Lower lobe of right lung (tissue), 2 donors: ENCODE results near the gene GPR179. TPM values are rescaled to one million over a fixed set of nuclear protein-coding genes. Genes with fewer than 3 reads are reported as not detected.
A peak's percentile ranks its signal among the peaks of the same experiment; 100 is the strongest.

Experiments used
- ATAC-seq, 2 donors: fragments of 200-7000 bp; cut with Tn5 transposase; one replicate each; pipeline ENCODE4 v1.9.1; 2020 to 2022; ENCODE audit warnings: mild to moderate bottlenecking in 2 of 2, moderate library complexity in 2 of 2
- DNase-seq: peaks from one replicate; pipeline ENCODE4 v3.0.0-alpha.2; 2020
- H3K27ac ChIP-seq: fragments of 200-600 bp; one replicate; pipeline ENCODE4 v1.8.0; 2022
- H3K27me3 ChIP-seq: fragments of 200-600 bp; one replicate; pipeline ENCODE4 v1.8.0; 2022; ENCODE audit warnings: low read depth
- H3K36me3 ChIP-seq: fragments of 200-600 bp; one replicate; pipeline ENCODE4 v1.8.0; 2022; ENCODE audit warnings: mild to moderate bottlenecking
- H3K4me1 ChIP-seq: fragments of 200-600 bp; one replicate; pipeline ENCODE4 v1.8.0; 2022
- H3K4me3 ChIP-seq: fragments of 200-600 bp; one replicate; pipeline ENCODE4 v1.8.0; 2022; ENCODE audit warnings: mild to moderate bottlenecking
- H3K9me3 ChIP-seq: fragments of 200-600 bp; one replicate; pipeline ENCODE4 v1.8.0; 2022
- intact Hi-C: fragments of 100-400 bp; cut with DNase I; formaldehyde crosslinking; loops from one replicate; pipeline ENCODE4 v1.11.0; 2022
- total RNA-seq: library from RNA; stranded (reverse); fragmentation: NEBNext Ultra II Directional; extraction: Animal tissue kit (Norgen Biotek cat#: 25700); gene quantifications from one replicate; pipeline ENCODE4 v1.2.1, GENCODE V29; 2021
- TF ChIP-seq, protein P1 (sequence below): fragments of 200-600 bp; IDR thresholded peaks from one replicate; pipeline ENCODE4 v1.8.0; 2022; ENCODE audit warnings: antibody characterized with exemption, mild to moderate bottlenecking
- donor health status: DM: no; HTN: yes; CAD: no; lungs with severe emphysema.

Gene GPR179
- total RNA-seq, 1 donor from 2014 or later: 0.15 TPM

GRCh38 chr17:38363016-38363415 lies 19.3 kb upstream of the GPR179 start:
- intact Hi-C loops: no loop called here
- Histone ChIP-seq H3K4me3 (no peak overlapping the region), H3K9me3 (no peaks in the 10 kb centered on the region), H3K27ac (no peak overlapping the region), H3K4me1 (peaks cover 10% of the 10 kb centered on the region), H3K36me3 (peaks cover 49% of the 10 kb centered on the region), H3K27me3 (no peaks in the 10 kb centered on the region)
- TF ChIP-seq, protein P1, sequence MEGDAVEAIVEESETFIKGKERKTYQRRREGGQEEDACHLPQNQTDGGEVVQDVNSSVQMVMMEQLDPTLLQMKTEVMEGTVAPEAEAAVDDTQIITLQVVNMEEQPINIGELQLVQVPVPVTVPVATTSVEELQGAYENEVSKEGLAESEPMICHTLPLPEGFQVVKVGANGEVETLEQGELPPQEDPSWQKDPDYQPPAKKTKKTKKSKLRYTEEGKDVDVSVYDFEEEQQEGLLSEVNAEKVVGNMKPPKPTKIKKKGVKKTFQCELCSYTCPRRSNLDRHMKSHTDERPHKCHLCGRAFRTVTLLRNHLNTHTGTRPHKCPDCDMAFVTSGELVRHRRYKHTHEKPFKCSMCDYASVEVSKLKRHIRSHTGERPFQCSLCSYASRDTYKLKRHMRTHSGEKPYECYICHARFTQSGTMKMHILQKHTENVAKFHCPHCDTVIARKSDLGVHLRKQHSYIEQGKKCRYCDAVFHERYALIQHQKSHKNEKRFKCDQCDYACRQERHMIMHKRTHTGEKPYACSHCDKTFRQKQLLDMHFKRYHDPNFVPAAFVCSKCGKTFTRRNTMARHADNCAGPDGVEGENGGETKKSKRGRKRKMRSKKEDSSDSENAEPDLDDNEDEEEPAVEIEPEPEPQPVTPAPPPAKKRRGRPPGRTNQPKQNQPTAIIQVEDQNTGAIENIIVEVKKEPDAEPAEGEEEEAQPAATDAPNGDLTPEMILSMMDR: no peak
- ATAC-seq (peak; percentile 61 to 70), DNase-seq (no peak)

- intact Hi-C loops: no loop called here
- Histone ChIP-seq H3K9me3 (no peaks in the 10 kb centered on the region), H3K27me3 (no peaks in the 10 kb centered on the region), H3K4me3 (no peak overlapping the region), H3K36me3 (peaks cover 39% of the 10 kb centered on the region), H3K4me1 (peaks cover 10% of the 10 kb centered on the region), H3K27ac (no peak overlapping the region)
- no peak for DNase-seq
- TF ChIP-seq, protein P1: no peak
- peak in 1 of 2 donors; percentile 31 for ATAC-seq
Measured at GRCh38 chr17:38361694-38362465, 18.1 kb upstream of the GPR179 start.

DNA sequence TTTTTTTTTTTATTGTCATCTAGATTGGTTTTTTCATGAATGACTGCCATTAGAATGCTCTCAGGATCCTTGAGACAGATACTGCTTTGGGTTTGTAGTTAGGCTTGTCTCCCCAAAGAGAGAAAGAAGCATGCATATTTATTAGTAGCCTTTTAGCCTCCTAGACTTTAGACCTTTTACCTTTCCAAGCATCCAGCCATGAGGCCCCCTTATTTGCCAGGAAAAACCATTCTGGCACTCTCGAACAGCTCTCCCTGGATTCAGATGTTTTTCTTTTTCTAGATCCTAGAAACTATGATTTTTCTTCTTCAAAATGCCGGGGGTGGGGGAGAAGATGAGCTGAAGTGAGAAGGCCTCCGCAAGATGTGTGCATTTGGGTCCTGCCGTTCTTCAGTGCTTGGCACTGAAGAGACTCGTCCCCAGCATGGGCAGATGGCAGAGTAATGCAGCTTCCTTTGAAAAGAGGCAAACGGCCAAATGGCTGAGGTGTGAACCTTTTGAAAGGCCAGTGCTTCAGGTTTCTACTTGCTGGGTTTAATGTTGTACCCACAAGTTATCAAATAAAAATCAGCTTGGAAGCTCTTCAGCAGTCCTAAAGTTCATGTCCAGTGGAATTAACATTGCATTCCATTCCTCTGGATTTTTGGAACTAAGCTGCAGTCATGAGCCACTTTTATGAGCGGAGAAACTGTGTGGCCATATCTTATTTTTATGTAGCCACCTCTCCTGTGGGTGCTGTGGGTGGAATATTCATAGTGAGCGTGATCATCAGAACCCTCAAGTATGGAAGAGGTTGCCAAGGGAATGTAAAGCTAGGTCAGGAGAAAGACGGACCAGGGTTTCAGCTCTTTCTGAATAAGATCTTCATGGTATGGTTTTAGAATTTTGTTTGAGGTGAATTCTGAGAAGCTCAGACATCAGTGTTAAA lies 15.1 kb upstream of the GPR179 start:
- H3K36me3 ChIP-seq: peaks cover 12% of the 10 kb centered on the region
- no peak overlapping the region for H3K4me3 ChIP-seq
- H3K4me1 ChIP-seq: peaks cover 30% of the 10 kb centered on the region
- DNase-seq (no peak), ATAC-seq (no peak)
- intact Hi-C loops: loop anchor here (10.0 kb wide), 1 partner anchor 46 kb away; no protein-coding TSS in a partner anchor
- no peaks in the 10 kb centered on the region for H3K27me3 ChIP-seq
- TF ChIP-seq, protein P1: no peak
- H3K27ac ChIP-seq: peak overlapping the region; percentile 2
- H3K9me3 ChIP-seq: no peaks in the 10 kb centered on the region

GRCh38 chr17:38357486-38358123 lies 13.8 kb upstream of the GPR179 start:
- H3K36me3 ChIP-seq: no peaks in the 10 kb centered on the region

More at GRCh38 chr17:38357486-38358123, 13.8 kb upstream of the GPR179 start:
- DNase-seq (no peak), ATAC-seq (no peak)
- H3K4me3 ChIP-seq: no peak overlapping the region
- intact Hi-C loops: loop anchor here (10.0 kb wide), 1 partner anchor 47 kb away; no protein-coding TSS in a partner anchor
- H3K27ac ChIP-seq: no peak overlapping the region
- H3K9me3 ChIP-seq: no peaks in the 10 kb centered on the region
- no peaks in the 10 kb centered on the region for H3K27me3 ChIP-seq
- TF ChIP-seq, protein P1: no peak
- peaks cover 39% of the 10 kb centered on the region for H3K4me1 ChIP-seq
